GM23248 (cell line): Measurements from ENCODE around the gene NIT1. TPM values are rescaled to one million over a fixed set of nuclear protein-coding genes. Genes with fewer than 3 reads are reported as not detected.

Source experiments
- DNase-seq: peaks from one replicate; pipeline ENCODE4 v3.0.0-alpha.2; 2015
- H2AFZ ChIP-seq: fragments of 200-600 bp; sonication (generic); 2 replicates; pipeline ENCODE4 v1.6.1; 2016; ENCODE audit warnings: antibody characterized with exemption
- H3F3A ChIP-seq: fragments of 200-600 bp; sonication (generic); 2 replicates; pipeline ENCODE4 v1.6.1; 2016; ENCODE audit warnings: mild to moderate bottlenecking, antibody characterized with exemption, mixed run types; ENCODE audit not compliant: insufficient read depth
- H3K27ac ChIP-seq: fragments of 200-600 bp; sonication (generic); 2 replicates; pipeline ENCODE4 v1.5.1; 2016; ENCODE audit warnings: mild to moderate bottlenecking
- H3K27me3 ChIP-seq: fragments of 200-600 bp; sonication (generic); replicated peaks from 2 replicates; pipeline ENCODE4 v1.6.1; 2016; ENCODE audit warnings: mild to moderate bottlenecking; ENCODE audit not compliant: insufficient read depth
- H3K36me3 ChIP-seq: fragments of 200-600 bp; sonication (generic); 2 replicates; pipeline ENCODE4 v1.6.1; 2016; ENCODE audit warnings: low read depth, mild to moderate bottlenecking
- H3K4me1 ChIP-seq: fragments of 200-600 bp; sonication (generic); 2 replicates; pipeline ENCODE4 v1.6.1; 2016; ENCODE audit warnings: mild to moderate bottlenecking; ENCODE audit not compliant: insufficient read depth
- H3K4me2 ChIP-seq: fragments of 200-600 bp; sonication (generic); one replicate; pipeline ENCODE4 v1.6.1; 2016; ENCODE audit warnings: mild to moderate bottlenecking; ENCODE audit not compliant: unreplicated experiment
- H3K4me3 ChIP-seq: fragments of 200-600 bp; sonication (generic); 2 replicates; pipeline ENCODE4 v1.5.1; 2016; ENCODE audit warnings: mild to moderate bottlenecking
- H3K79me2 ChIP-seq: fragments of 200-600 bp; sonication (generic); 2 replicates; pipeline ENCODE4 v1.6.1; 2016; ENCODE audit warnings: mild to moderate bottlenecking; ENCODE audit not compliant: insufficient read depth
- H3K9ac ChIP-seq: fragments of 200-600 bp; sonication (generic); 2 replicates; pipeline ENCODE4 v1.6.1; 2016; ENCODE audit warnings: mild to moderate bottlenecking
- H3K9me2 ChIP-seq: fragments of 200-600 bp; sonication (generic); 2 replicates; pipeline ENCODE4 v1.6.1; 2016; ENCODE audit warnings: mixed run types, mild to moderate bottlenecking, moderate library complexity; ENCODE audit not compliant: insufficient read depth
- H3K9me3 ChIP-seq: fragments of 200-600 bp; sonication (generic); one replicate; pipeline ENCODE4 v1.6.1; 2017; ENCODE audit warnings: low read depth
- H4K20me1 ChIP-seq: fragments of 200-600 bp; sonication (generic); 2 replicates; pipeline ENCODE4 v1.6.0; 2016; ENCODE audit not compliant: insufficient read depth
- EZH2 ChIP-seq: fragments of 200-600 bp; sonication (generic); IDR thresholded peaks from 2 replicates; pipeline ENCODE4 v1.6.1; 2018; ENCODE audit warnings: antibody characterized with exemption, mild to moderate bottlenecking; ENCODE audit not compliant: insufficient read depth, poor library complexity, severe bottlenecking
- EZH2phosphoT487 ChIP-seq: fragments of 200-600 bp; sonication (generic); IDR thresholded peaks from 2 replicates; pipeline ENCODE4 v1.6.1; 2018; ENCODE audit warnings: antibody characterized with exemption, moderate library complexity, mild to moderate bottlenecking, low read depth; ENCODE audit not compliant: insufficient read depth
- whole genome bisulfite sequencing, 2 experiments: methylation state at CpG; one replicate each; pipeline ENCODE4 v1.1.6; 2015 to 2017; ENCODE audit warnings: low lambda C conversion rate in 2 of 2, low coverage in 1 of 2; ENCODE audit errors: missing lambda C conversion rate in 2 of 2; 5-methylcytosine and 5-hydroxymethylcytosine counted together
- in situ Hi-C: fragments of 300-500 bp; cut with MboI; formaldehyde crosslinking; loops from 2 replicates; pipeline ENCODE4 v1.15.0; 2020
- polyA plus RNA-seq: library from polyadenylated mRNA; unstranded; fragments of >200 nt; fragmentation: Nextera tagmentation; extraction: Ambion mirVana; gene quantifications from 2 replicates; pipeline ENCODE4 v1.2.1, GENCODE V29; 2016
- total RNA-seq: library from RNA; depleted of rRNA; stranded (reverse); fragments of >200 nt; shearing (Covaris generic); gene quantifications from 2 replicates; pipeline ENCODE4 v1.2.3, GENCODE V29; 2014

The NIT1 gene
- total and polyA plus RNA-seq, 2 experiments from 2014 or later, result 24.3 to 30.9 TPM

DNA sequence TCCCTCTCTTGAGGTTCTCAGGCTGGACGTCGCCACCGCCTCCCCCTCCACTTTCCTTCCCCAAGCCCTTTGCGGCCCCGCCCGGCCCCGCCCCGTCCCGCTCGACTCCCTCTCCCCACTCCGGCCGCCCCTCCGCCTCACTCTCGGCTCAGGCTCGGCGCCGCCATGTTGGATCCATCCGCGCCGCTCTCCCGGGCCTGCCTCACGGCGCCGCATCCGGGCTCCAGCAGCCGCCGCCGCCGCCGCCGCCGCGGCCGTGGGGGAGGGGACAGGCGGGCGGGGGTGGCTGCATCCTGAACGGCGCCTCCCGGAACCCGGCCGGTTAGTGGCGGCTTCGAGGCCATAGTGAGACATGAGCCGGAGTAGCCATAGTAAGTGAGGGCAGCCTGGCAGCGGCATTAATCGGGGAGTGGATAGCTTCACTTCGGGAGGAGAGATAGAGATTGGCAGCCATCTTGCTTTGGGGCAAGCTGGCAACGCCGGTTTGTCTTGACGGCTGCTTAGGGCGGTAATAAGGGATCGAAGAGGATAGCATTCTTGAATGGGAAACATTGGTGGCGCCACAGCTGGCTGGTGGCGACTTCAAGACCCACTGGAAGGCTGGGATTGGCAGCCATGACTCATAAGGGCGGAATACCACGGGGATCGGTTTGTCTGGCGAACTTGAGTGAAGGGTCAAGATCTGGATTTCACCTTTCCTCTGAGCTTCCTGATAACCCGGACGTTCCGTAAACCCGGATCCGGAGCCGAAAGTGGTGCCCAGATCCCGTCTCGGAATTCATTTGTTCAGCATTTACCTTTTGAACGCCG is 14.7 kb downstream of the NIT1 start, which contains the start of gene DEDD:
DEDD (minus strand) TSS at position 258 of the 810 bp plus-strand sequence. CDS start 8,205 bp downstream, outside the sequence.
- Histone ChIP-seq H2AFZ (peak within 1 kb of the TSS; percentile 93), H3K4me2 (peak within 1 kb of the TSS; percentile 86), H3K4me1 (peaks cover 21% of the 10 kb centered on the region), H3K9ac (peak within 1 kb of the TSS; percentile 91), H3K4me3 (peak within 1 kb of the TSS; percentile 98), H4K20me1 (no peaks in the 10 kb centered on the region), H3K79me2 (peaks cover 92% of the 10 kb centered on the region), H3K27ac (peak within 1 kb of the TSS; percentile 88), H3K9me2 (no peaks in the 10 kb centered on the region), H3K9me3 (no peaks in the 10 kb centered on the region), H3K36me3 (peaks cover 18% of the 10 kb centered on the region), H3F3A (peaks cover 15% of the 10 kb centered on the region), H3K27me3 (no peaks in the 10 kb centered on the region)
- in situ Hi-C loops, result no loop called here
- 0 to 2% methylated on average over 30 to 68 of the region's 68 CpGs for WGBS, 2 experiments
- peak; percentile 97 for DNase-seq
- TF ChIP-seq EZH2 (no peak), EZH2phosphoT487 (no peak)

DNA sequence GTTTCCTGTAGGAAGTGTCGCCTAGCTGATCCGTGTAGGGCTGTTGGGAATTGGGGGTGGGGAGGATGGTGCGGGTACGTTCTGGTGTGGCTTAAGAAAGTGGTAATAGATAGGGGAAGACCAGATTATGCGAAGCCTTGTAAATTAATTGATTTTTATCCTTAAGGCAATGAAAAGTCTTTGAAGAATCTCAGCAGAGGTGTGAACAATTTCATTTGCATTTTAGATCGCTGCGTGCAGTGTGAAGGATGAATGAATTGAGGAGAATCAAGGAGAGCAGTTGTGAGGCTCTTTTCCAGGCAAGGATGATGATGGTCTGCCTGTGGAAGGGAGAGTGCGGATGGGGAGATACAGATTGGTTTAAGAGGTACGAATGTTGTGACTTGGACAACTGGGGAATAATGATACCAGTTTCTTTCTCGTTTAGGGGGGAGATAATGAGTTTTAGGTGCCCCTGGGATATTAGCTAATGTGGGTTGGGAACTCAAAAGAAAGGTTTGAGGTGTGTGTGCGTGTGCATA is 15.4 kb downstream of the NIT1 start:
- in situ Hi-C loops, result no loop called here
- peak overlapping the region; percentile 98 for H3K4me3 ChIP-seq

GRCh38 chr1:161137881-161138280 is 20.0 kb downstream of the NIT1 start:
- H2AFZ ChIP-seq, result no peak overlapping the region
- no peak for DNase-seq

More for the DNA sequence above, 15.4 kb downstream of the NIT1 start:
- Histone ChIP-seq H3K36me3 (peaks cover 13% of the 10 kb centered on the region), H3K27me3 (no peaks in the 10 kb centered on the region), H3F3A (peaks cover 21% of the 10 kb centered on the region), H3K79me2 (peaks cover 86% of the 10 kb centered on the region), H3K4me1 (peaks cover 21% of the 10 kb centered on the region), H3K9me3 (no peaks in the 10 kb centered on the region), H2AFZ (peak overlapping the region; percentile 93), H3K27ac (peak overlapping the region; percentile 88), H3K9ac (peak overlapping the region; percentile 91), H3K9me2 (no peaks in the 10 kb centered on the region), H4K20me1 (no peaks in the 10 kb centered on the region), H3K4me2 (peak overlapping the region; percentile 86)
- peak; percentile 37 for DNase-seq
- 5 to 7% methylated on average over 11 of the region's 11 CpGs for WGBS, 2 experiments
- TF ChIP-seq EZH2, result no peak
- no peak for TF ChIP-seq EZH2phosphoT487

GRCh38 chr1:161138431-161138830 is 20.5 kb downstream of the NIT1 start:
- WGBS, 2 experiments, result 100% methylated on average over 1 of the region's 1 CpG
- no peak overlapping the region for H3K27ac ChIP-seq
- H3K9ac ChIP-seq, result no peak overlapping the region
- H3K79me2 ChIP-seq, result peaks cover 39% of the 10 kb centered on the region
- TF ChIP-seq EZH2 (no peak), EZH2phosphoT487 (no peak)
- H2AFZ ChIP-seq, result no peak overlapping the region
- H3K27me3 ChIP-seq, result no peaks in the 10 kb centered on the region
- H3F3A ChIP-seq, result peaks cover 20% of the 10 kb centered on the region
- H3K36me3 ChIP-seq, result no peaks in the 10 kb centered on the region
- DNase-seq, result no peak
- H3K4me2 ChIP-seq, result no peak overlapping the region
- H3K9me2 ChIP-seq, result no peaks in the 10 kb centered on the region
- H3K4me1 ChIP-seq, result peaks cover 11% of the 10 kb centered on the region; the same call in 1 of the 2 replicates
- H3K9me3 ChIP-seq, result no peaks in the 10 kb centered on the region
- H3K4me3 ChIP-seq, result no peak overlapping the region
- no peaks in the 10 kb centered on the region for H4K20me1 ChIP-seq
- in situ Hi-C loops, result no loop called here

More at GRCh38 chr1:161137881-161138280, 20.0 kb downstream of the NIT1 start:
- in situ Hi-C loops, result no loop called here
- Histone ChIP-seq H3K27me3 (no peaks in the 10 kb centered on the region), H3K4me3 (no peak overlapping the region), H3K4me2 (no peak overlapping the region), H3K4me1 (peaks cover 11% of the 10 kb centered on the region; the same call in 1 of the 2 replicates), H3K79me2 (peaks cover 45% of the 10 kb centered on the region), H3K27ac (no peak overlapping the region), H3K36me3 (no peaks in the 10 kb centered on the region), H3K9me2 (no peaks in the 10 kb centered on the region), H3K9me3 (no peaks in the 10 kb centered on the region), H3K9ac (no peak overlapping the region), H3F3A (peaks cover 25% of the 10 kb centered on the region), H4K20me1 (no peaks in the 10 kb centered on the region)
- no peak for TF ChIP-seq EZH2phosphoT487
- TF ChIP-seq EZH2, result no peak
- 92 to 95% methylated on average over 3 of the region's 3 CpGs for WGBS, 2 experiments
